IMR-90 (cell line): ENCODE data around the gene SLC39A11. TPM values are rescaled to one million over a fixed set of nuclear protein-coding genes. Genes with fewer than 3 reads are reported as not detected.

Experiments
- ATAC-seq: fragments of 200-7000 bp; cut with Tn5 transposase; 2 replicates; pipeline ENCODE4 v1.9.1; 2020; ENCODE audit warnings: low read depth, mild to moderate bottlenecking, moderate library complexity
- BruUV-seq: library from RNA; stranded (reverse); fragments of 400-500 nt; replicated peaks from 2 replicates; lab custom pipeline; 2021; lab: Mats Ljungman, UMichigan
- CTCF ChIA-PET: fragments of 300-600 bp; formaldehyde crosslinking; extraction: SDS; loops from one replicate; lab custom pipeline; 2021; ENCODE audit warnings: antibody characterized with exemption; lab: Yijun Ruan, JAX
- POLR2A ChIA-PET: fragments of 300-600 bp; sonication (Branson Sonifier 250); formaldehyde crosslinking; loops from one replicate; lab custom pipeline; 2022; ENCODE audit warnings: antibody characterized with exemption; ENCODE audit not compliant: unreplicated experiment; lab: Charles Lee
- DNase-seq: peaks from one replicate; pipeline ENCODE4 v3.0.0; 2013
- H2AFZ ChIP-seq: replicated peaks from 2 replicates; pipeline ENCODE3; 2013; ENCODE audit warnings: low read length, mild to moderate bottlenecking; ENCODE audit not compliant: poor library complexity
- H2AK5ac ChIP-seq: 2 replicates; pipeline ENCODE4 v1.6.1; 2013; ENCODE audit warnings: low read depth, low read length, inconsistent platforms
- H2AK9ac ChIP-seq: replicated peaks from 2 replicates; pipeline ENCODE3; 2013; ENCODE audit warnings: mild to moderate bottlenecking, low read depth, low read length, moderate library complexity; ENCODE audit not compliant: poor library complexity
- H2BK120ac ChIP-seq: 2 replicates; pipeline ENCODE4 v1.6.1; 2013; ENCODE audit warnings: low read depth, low read length, inconsistent platforms
- H2BK15ac ChIP-seq: 3 replicates; pipeline ENCODE4 v1.6.1; 2013; ENCODE audit warnings: low read depth, low read length, inconsistent platforms
- H2BK20ac ChIP-seq: 2 replicates; pipeline ENCODE4 v1.6.1; 2013; ENCODE audit warnings: low read depth, mild to moderate bottlenecking, inconsistent platforms, low read length, moderate library complexity
- H2BK5ac ChIP-seq: 2 replicates; pipeline ENCODE4 v1.6.1; 2013; ENCODE audit warnings: mild to moderate bottlenecking, low read depth, low read length, inconsistent platforms; ENCODE audit not compliant: poor library complexity, severe bottlenecking
- H3K14ac ChIP-seq: replicated peaks from 2 replicates; pipeline ENCODE4 v1.6.1; 2013; ENCODE audit warnings: low read depth, low read length, inconsistent platforms
- H3K18ac ChIP-seq: 2 replicates; pipeline ENCODE4 v1.6.1; 2013; ENCODE audit warnings: low read depth, low read length, control low read depth
- H3K23ac ChIP-seq: 2 replicates; pipeline ENCODE4 v1.6.1; 2013; ENCODE audit warnings: low read depth, low read length, inconsistent platforms
- H3K27ac ChIP-seq: 2 replicates; pipeline ENCODE4 v1.5.1; 2013; ENCODE audit warnings: mild to moderate bottlenecking, control low read depth, low read length; ENCODE audit not compliant: insufficient read depth
- H3K27me3 ChIP-seq: 2 replicates; pipeline ENCODE4 v1.6.1; 2013; ENCODE audit warnings: low read length; ENCODE audit not compliant: control insufficient read depth, insufficient read depth
- H3K36me3 ChIP-seq: 2 replicates; pipeline ENCODE4 v1.6.1; 2013; ENCODE audit warnings: low read length, mixed read lengths; ENCODE audit not compliant: control insufficient read depth, insufficient read depth
- H3K4ac ChIP-seq: 2 replicates; pipeline ENCODE4 v1.6.1; 2013; ENCODE audit warnings: low read depth, low read length, inconsistent platforms
- H3K4me1 ChIP-seq: 2 replicates; pipeline ENCODE4 v1.6.1; 2013; ENCODE audit warnings: low read length, mixed read lengths; ENCODE audit not compliant: control insufficient read depth, insufficient read depth
- H3K4me2 ChIP-seq: 2 replicates; pipeline ENCODE4 v1.6.1; 2013; ENCODE audit warnings: low read depth, mild to moderate bottlenecking, control low read depth, low read length, moderate library complexity
- H3K4me3 ChIP-seq: 2 replicates; pipeline ENCODE4 v1.5.1; 2013; ENCODE audit warnings: low read depth, mild to moderate bottlenecking, control low read depth, low read length, moderate library complexity; ENCODE audit not compliant: insufficient read depth
- H3K56ac ChIP-seq: 2 replicates; pipeline ENCODE4 v1.6.1; 2013; ENCODE audit warnings: low read length, inconsistent platforms; ENCODE audit not compliant: insufficient read depth; ENCODE audit errors: extremely low read depth
- H3K79me1 ChIP-seq, 2 experiments: 2 replicates each; pipeline ENCODE4 v1.6.1; 2013; ENCODE audit warnings: low read length in 2 of 2, inconsistent platforms in 1 of 2, low read depth in 1 of 2
- H3K9ac ChIP-seq: 2 replicates; pipeline ENCODE4 v1.6.1; 2013; ENCODE audit warnings: low read depth, low read length, control low read depth
- H3K9me1 ChIP-seq: 2 replicates; pipeline ENCODE4 v1.6.1; 2013; ENCODE audit warnings: low read length, inconsistent platforms; ENCODE audit not compliant: insufficient read depth
- H3K9me3 ChIP-seq: 2 replicates; pipeline ENCODE4 v1.6.1; 2013; ENCODE audit warnings: low read length; ENCODE audit not compliant: control insufficient read depth, insufficient read depth
- H4K20me1 ChIP-seq: 2 replicates; pipeline ENCODE4 v1.6.1; 2013; ENCODE audit warnings: low read length, inconsistent platforms; ENCODE audit not compliant: insufficient read depth
- H4K5ac ChIP-seq: 2 replicates; pipeline ENCODE4 v1.6.1; 2013; ENCODE audit warnings: mild to moderate bottlenecking, low read depth, low read length, control low read depth
- H4K8ac ChIP-seq, 2 experiments: 2 replicates each; pipeline ENCODE4 v1.6.1; 2013; ENCODE audit warnings: low read depth in 2 of 2, low read length in 2 of 2, control low read depth in 1 of 2, inconsistent platforms in 1 of 2
- H4K91ac ChIP-seq: 2 replicates; pipeline ENCODE4 v1.6.1; 2013; ENCODE audit warnings: low read depth, low read length, inconsistent platforms; ENCODE audit not compliant: insufficient read depth
- BHLHE40 ChIP-seq: fragments of 150-350 bp; IDR thresholded peaks from 2 replicates; pipeline ENCODE4 v1.6.1; 2016; ENCODE audit warnings: mild to moderate bottlenecking, low read depth, low read length
- POLR2A ChIP-seq: IDR thresholded peaks from 2 replicates; pipeline ENCODE4 v1.6.1; 2012; ENCODE audit warnings: mild to moderate bottlenecking, low read depth, low read length
- RCOR1 ChIP-seq: IDR thresholded peaks from 2 replicates; pipeline ENCODE4 v1.6.1; 2012; ENCODE audit warnings: mild to moderate bottlenecking, low read length, improper control_type of control experiment; ENCODE audit not compliant: insufficient replicate concordance
- RFX5 ChIP-seq: IDR thresholded peaks from 2 replicates; pipeline ENCODE4 v1.8.0; 2012; ENCODE audit warnings: low read depth, mild to moderate bottlenecking, low read length, moderate library complexity
- SMC3 ChIP-seq: fragments of 150-350 bp; IDR thresholded peaks from 2 replicates; pipeline ENCODE4 v1.6.1; 2016; ENCODE audit warnings: low read depth, mild to moderate bottlenecking, antibody characterized with exemption, low read length, moderate library complexity
- WGBS, 2 experiments: methylation state at CpG; one replicate each; pipeline versions ENCODE4 v1.1.5 to v1.1.7; 2013; ENCODE audit warnings: missing lambda C conversion rate in 2 of 2; ENCODE audit not compliant: insufficient read length in 1 of 2; ENCODE audit errors: extremely low coverage in 2 of 2; 5-methylcytosine and 5-hydroxymethylcytosine counted together
- dilution Hi-C: fragments of 300-500 bp; cut with HindIII; formaldehyde crosslinking; loops from one replicate; pipeline ENCODE4 v1.14.3; 2018; ENCODE audit warnings: low sequenced_read_pairs; ENCODE audit not compliant: unreplicated experiment
- in situ Hi-C: fragments of 300-500 bp; cut with MboI; formaldehyde crosslinking; loops from 3 replicates; pipeline ENCODE4 v1.14.3; 2019; ENCODE audit warnings: low sequenced_read_pairs, inconsistent platforms, mixed read lengths
- intact Hi-C: fragments of 100-400 bp; cut with micrococcal nuclease; formaldehyde crosslinking; loops from 2 replicates; pipeline ENCODE4 v1.10.0; 2022
- polyA plus RNA-seq, 3 experiments: library from polyadenylated mRNA; depleted of rRNA; stranded (reverse); fragments of >200 nt; gene quantifications; 2 replicates each; pipeline ENCODE4 v1.2.3, GENCODE V29; 2012; ENCODE audit warnings: low replicate concordance in 1 of 3
- total RNA-seq: library from RNA; depleted of rRNA; stranded (reverse); fragments of >200 nt; gene quantifications from 2 replicates; pipeline ENCODE4 v1.2.3, GENCODE V29; 2012

The SLC39A11 gene
- total and polyA plus RNA-seq, 2 of the 4 experiments (the other 2 are of a cell fraction) = 8.8 to 14.3 TPM

GRCh38 chr17:72884066-72884465, 208.4 kb downstream of the SLC39A11 start:
- Histone ChIP-seq H2BK20ac (no peak overlapping the region), H3K27ac (no peak overlapping the region), H3K4me2 (no peak overlapping the region), H3K4ac (no peak overlapping the region), H4K91ac (no peak overlapping the region), H3K9me3 (peaks cover 10% of the 10 kb centered on the region), H2BK120ac (no peak overlapping the region), H3K36me3 (peaks cover 5% of the 10 kb centered on the region; the same call in 1 of the 2 replicates), H3K9ac (no peak overlapping the region), H3K56ac (no peak overlapping the region), H3K9me1 (no peaks in the 10 kb centered on the region; the same call in 1 of the 2 replicates), H2AFZ (no peak overlapping the region), H2AK5ac (no peak overlapping the region), H2BK5ac (no peak overlapping the region), H3K4me1 (no peaks in the 10 kb centered on the region), H3K4me3 (no peak overlapping the region), H3K18ac (no peak overlapping the region), H4K20me1 (no peaks in the 10 kb centered on the region), H2BK15ac (no peak overlapping the region), H3K79me1 (no peaks in the 10 kb centered on the region), H4K5ac (no peak overlapping the region), H4K8ac (no peak overlapping the region), H3K23ac (no peak overlapping the region), H3K14ac (no peak overlapping the region), H2AK9ac (no peak overlapping the region), H3K27me3 (no peaks in the 10 kb centered on the region)
- no CpG with 5 or more reads among the region's 2 CpGs for WGBS, 2 experiments
- ChIA-PET CTCF (interaction anchor here (0.9 kb wide), 1 partner anchor 21 kb away, joined by 5 read pairs; no protein-coding TSS in a partner anchor), POLR2A (no interaction called here)
- dilution Hi-C loops = no loop called here
- in situ Hi-C loops = no loop called here
- ATAC-seq = no peak
- TF ChIP-seq RCOR1 (no peak), SMC3 (no peak), BHLHE40 (no peak), POLR2A (no peak), RFX5 (no peak)
- intact Hi-C loops = no loop called here
- BruUV-seq = no TSS peak
- DNase-seq = no peak
